K562 (cell line): Measurements from ENCODE around the gene SLC25A33. TPM values are rescaled to one million over a fixed set of nuclear protein-coding genes. Genes with fewer than 3 reads are reported as not detected.

Source experiments
- polyA plus RNA-seq, 8 experiments: library from polyadenylated mRNA; depleted of rRNA in 4 of 8; stranded (reverse) in 5 of 8; unstranded in 3 of 8; fragments of >200 nt; fragmentation: Nextera tagmentation in 2 of 8; fragmentation: Illumina TruSeq in 1 of 8; extraction: Ambion mirVana in 2 of 8; extraction: Trizol in 1 of 8; gene quantifications; 2 replicates each; pipeline versions ENCODE4 v1.2.1 to v1.2.3, GENCODE V29; 2011 to 2014; ENCODE audit warnings: inconsistent platforms in 1 of 8, missing spikeins in 1 of 8
- total RNA-seq, 7 experiments: library from RNA; depleted of rRNA in 6 of 7; stranded (reverse); fragments of >200 nt in 6 of 7; fragmentation: Illumina TruSeq in 2 of 7; extraction: Trizol in 2 of 7; gene quantifications; 2 replicates each; pipeline versions ENCODE4 v1.2.1 to v1.2.3, GENCODE V29; 2011 to 2021; ENCODE audit warnings: low replicate concordance in 1 of 7

SLC25A33 gene
- total and polyA plus RNA-seq, 9 of the 15 experiments (the other 6 are each of a cell fraction or from before 2014, with no cell fraction given), result 3.2 to 23.5 (median 17.5) TPM

Other genes starting within 250 kb of the SLC25A33 start
- 0.08 TPM in 1 of 2 replicates, not detected in the other for gene SPSB1, start 246.6 kb upstream of the SLC25A33 start, total RNA-seq (2014; rRNA removed)
- gene SPSB1, start 246.6 kb upstream of the SLC25A33 start, total RNA-seq (2014; rRNA removed; fragmentation: Illumina TruSeq; extraction: Trizol), result not detected in 2 replicates
- gene SPSB1, start 246.6 kb upstream of the SLC25A33 start, total RNA-seq (2015; rRNA removed; fragmentation: Illumina TruSeq; extraction: Trizol), result 0.08 TPM in 1 of 2 replicates, not detected in the other
- 0.22 and 0.35 TPM in 2 replicates for gene SPSB1, start 246.6 kb upstream of the SLC25A33 start, total RNA-seq (2021)
- 0.09 and 0.14 TPM in 2 replicates for gene SPSB1, start 246.6 kb upstream of the SLC25A33 start, polyA plus RNA-seq (2011; rRNA removed)
- 0.22 TPM in 1 of 2 replicates, not detected in the other for gene SPSB1, start 246.6 kb upstream of the SLC25A33 start, polyA plus RNA-seq (2014; fragmentation: Illumina TruSeq; extraction: Trizol)
- gene SPSB1, start 246.6 kb upstream of the SLC25A33 start, polyA plus RNA-seq (2014; fragmentation: Nextera tagmentation; extraction: Ambion mirVana), result under 1 TPM in 1 of 2 experiments, not detected in 1; 0.06 TPM
- gene SPSB1, start 246.6 kb upstream of the SLC25A33 start, polyA plus RNA-seq (2014; rRNA removed), result 0.65 TPM in 1 of 2 replicates, not detected in the other
- gene TMEM201, start 49.4 kb downstream of the SLC25A33 start, total RNA-seq (2014; rRNA removed), result 9.0 and 16.5 TPM in 2 replicates
- 1.9 and 3.0 TPM in 2 replicates for gene TMEM201, start 49.4 kb downstream of the SLC25A33 start, total RNA-seq (2014; rRNA removed; fragmentation: Illumina TruSeq; extraction: Trizol)
- gene TMEM201, start 49.4 kb downstream of the SLC25A33 start, total RNA-seq (2015; rRNA removed; fragmentation: Illumina TruSeq; extraction: Trizol), result 7.4 and 9.0 TPM in 2 replicates
- gene TMEM201, start 49.4 kb downstream of the SLC25A33 start, total RNA-seq (2021), result 48.8 and 51.3 TPM in 2 replicates
- 2.3 and 3.9 TPM in 2 replicates for gene TMEM201, start 49.4 kb downstream of the SLC25A33 start, polyA plus RNA-seq (2011; rRNA removed)
- 10.3 and 24.1 TPM in 2 replicates for gene TMEM201, start 49.4 kb downstream of the SLC25A33 start, polyA plus RNA-seq (2014; fragmentation: Illumina TruSeq; extraction: Trizol)
- under 1 TPM; 0.42 to 0.46 TPM for gene TMEM201, start 49.4 kb downstream of the SLC25A33 start, polyA plus RNA-seq (2014; fragmentation: Nextera tagmentation; extraction: Ambion mirVana)
- 14.7 and 15.4 TPM in 2 replicates for gene TMEM201, start 49.4 kb downstream of the SLC25A33 start, polyA plus RNA-seq (2014; rRNA removed)
- gene PIK3CD, start 112.3 kb downstream of the SLC25A33 start, total RNA-seq (2014; rRNA removed), result 7.4 and 15.2 TPM in 2 replicates
- gene PIK3CD, start 112.3 kb downstream of the SLC25A33 start, total RNA-seq (2014; rRNA removed; fragmentation: Illumina TruSeq; extraction: Trizol), result 4.4 and 5.1 TPM in 2 replicates
- gene PIK3CD, start 112.3 kb downstream of the SLC25A33 start, total RNA-seq (2015; rRNA removed; fragmentation: Illumina TruSeq; extraction: Trizol), result 7.2 and 8.2 TPM in 2 replicates
- gene PIK3CD, start 112.3 kb downstream of the SLC25A33 start, total RNA-seq (2021), result 19.5 and 20.8 TPM in 2 replicates
- gene PIK3CD, start 112.3 kb downstream of the SLC25A33 start, polyA plus RNA-seq (2011; rRNA removed), result 5.6 and 14.8 TPM in 2 replicates
- gene PIK3CD, start 112.3 kb downstream of the SLC25A33 start, polyA plus RNA-seq (2014; fragmentation: Illumina TruSeq; extraction: Trizol), result 9.5 and 12.5 TPM in 2 replicates
- 1 to 10 TPM; 1.8 to 2.0 TPM for gene PIK3CD, start 112.3 kb downstream of the SLC25A33 start, polyA plus RNA-seq (2014; fragmentation: Nextera tagmentation; extraction: Ambion mirVana)
- 10.8 and 11.1 TPM in 2 replicates for gene PIK3CD, start 112.3 kb downstream of the SLC25A33 start, polyA plus RNA-seq (2014; rRNA removed)